Stomach (tissue), 4 donors: ENCODE results near the gene IARS1.

Experiments used
- CTCF ChIP-seq, 7 experiments: fragments of 450-650 bp in 4 of 7; fragments of 200-600 bp in 3 of 7; sonication (generic) in 3 of 7; IDR thresholded peaks; one replicate each; pipeline ENCODE4 v1.5.1; 2016 to 2019; ENCODE audit warnings: antibody characterized with exemption in 7 of 7, control low read depth in 2 of 7, mild to moderate bottlenecking in 1 of 7
- EP300 ChIP-seq: sonication (generic); formaldehyde crosslinking; IDR thresholded peaks from one replicate; pipeline ENCODE4 v1.6.1; 2017; ENCODE audit warnings: antibody characterized with exemption
- POLR2A ChIP-seq, 4 donors: fragments of 450-650 bp; IDR thresholded peaks; one replicate each; pipeline ENCODE4 v1.6.1; 2016; ENCODE audit warnings: antibody characterized with exemption in 4 of 4, control low read depth in 2 of 4, mild to moderate bottlenecking in 1 of 4, moderate library complexity in 1 of 4
- POLR2AphosphoS5 ChIP-seq, 3 donors: sonication (generic); formaldehyde crosslinking; IDR thresholded peaks; one replicate each; pipeline ENCODE4 v1.6.1; 2016; ENCODE audit warnings: antibody characterized with exemption in 3 of 3

GRCh38 chr9:92247296-92247695 lies 46.2 kb downstream of the IARS1 start:
- TF ChIP-seq POLR2AphosphoS5 (IDR thresholded peaks at IDR 0.05) (no peak), CTCF (IDR thresholded peaks at IDR 0.05) (no peak), POLR2A (IDR thresholded peaks at IDR 0.05) (no peak), EP300 (no peak)
